GM23248 (cell line): ENCODE measurements around the gene C14orf119.

ENCODE experiments used
- EZH2 ChIP-seq: fragments of 200-600 bp; sonication (generic); IDR thresholded peaks from 2 replicates; pipeline ENCODE4 v1.6.1; 2018; ENCODE audit warnings: antibody characterized with exemption, mild to moderate bottlenecking; ENCODE audit not compliant: insufficient read depth, poor library complexity, severe bottlenecking
- EZH2phosphoT487 ChIP-seq: fragments of 200-600 bp; sonication (generic); IDR thresholded peaks from 2 replicates; pipeline ENCODE4 v1.6.1; 2018; ENCODE audit warnings: antibody characterized with exemption, moderate library complexity, mild to moderate bottlenecking, low read depth; ENCODE audit not compliant: insufficient read depth

- no peak for TF ChIP-seq EZH2phosphoT487
- no peak for TF ChIP-seq EZH2
Measured at GRCh38 chr14:23105348-23105824, 10.1 kb downstream of the C14orf119 start.
